ENCODE measurements around the gene ZFYVE21. TPM values are rescaled to one million over a fixed set of nuclear protein-coding genes. Genes with fewer than 3 reads are reported as not detected.

The ZFYVE21 gene
- total RNA-seq, 1 experiment from 2014 or later = 28.4 TPM

Small RNA genes within 50 kb of the gene (small RNA-seq; reads per million reads assigned to genes)
- gene RF00019 = not detected

Other genes with a start within 250 kb of the ZFYVE21 start
- gene CKB, start 193.0 kb upstream of the ZFYVE21 start, total RNA-seq (2014; rRNA removed; shearing (Covaris generic); ENCODE audit: low replicate concordance) = 30.4 and 55.2 TPM in 2 replicates
- gene TRMT61A, start 186.6 kb upstream of the ZFYVE21 start, total RNA-seq (2014; rRNA removed; shearing (Covaris generic); ENCODE audit: low replicate concordance) = 8.0 and 30.8 TPM in 2 replicates
- 23.1 and 32.6 TPM in 2 replicates for gene BAG5, start 153.2 kb upstream of the ZFYVE21 start, total RNA-seq (2014; rRNA removed; shearing (Covaris generic); ENCODE audit: low replicate concordance)
- gene COA8, start 152.8 kb upstream of the ZFYVE21 start, total RNA-seq (2014; rRNA removed; shearing (Covaris generic); ENCODE audit: low replicate concordance) = 62.9 and 63.5 TPM in 2 replicates
- 144 and 266 TPM in 2 replicates for gene KLC1, start 86.6 kb upstream of the ZFYVE21 start, total RNA-seq (2014; rRNA removed; shearing (Covaris generic); ENCODE audit: low replicate concordance)
- gene XRCC3, start 359 bp upstream of the ZFYVE21 start, total RNA-seq (2014; rRNA removed; shearing (Covaris generic); ENCODE audit: low replicate concordance) = 36.7 and 70.5 TPM in 2 replicates
- gene PPP1R13B, start 131.8 kb downstream of the ZFYVE21 start, total RNA-seq (2014; rRNA removed; shearing (Covaris generic); ENCODE audit: low replicate concordance) = 3.0 and 3.6 TPM in 2 replicates
- gene TDRD9, start 212.6 kb downstream of the ZFYVE21 start, total RNA-seq (2014; rRNA removed; shearing (Covaris generic); ENCODE audit: low replicate concordance) = not detected in 2 replicates
- not detected in 2 replicates for gene RD3L, start 226.7 kb downstream of the ZFYVE21 start, total RNA-seq (2014; rRNA removed; shearing (Covaris generic); ENCODE audit: low replicate concordance)